ENCODE data around the gene PI16. TPM values are rescaled to one million over a fixed set of nuclear protein-coding genes. Genes with fewer than 3 reads are reported as not detected.

Gene PI16
- total and polyA plus RNA-seq, 7 experiments from 2014 or later = 1.2 to 10.6 (median 2.4) TPM

DNA sequence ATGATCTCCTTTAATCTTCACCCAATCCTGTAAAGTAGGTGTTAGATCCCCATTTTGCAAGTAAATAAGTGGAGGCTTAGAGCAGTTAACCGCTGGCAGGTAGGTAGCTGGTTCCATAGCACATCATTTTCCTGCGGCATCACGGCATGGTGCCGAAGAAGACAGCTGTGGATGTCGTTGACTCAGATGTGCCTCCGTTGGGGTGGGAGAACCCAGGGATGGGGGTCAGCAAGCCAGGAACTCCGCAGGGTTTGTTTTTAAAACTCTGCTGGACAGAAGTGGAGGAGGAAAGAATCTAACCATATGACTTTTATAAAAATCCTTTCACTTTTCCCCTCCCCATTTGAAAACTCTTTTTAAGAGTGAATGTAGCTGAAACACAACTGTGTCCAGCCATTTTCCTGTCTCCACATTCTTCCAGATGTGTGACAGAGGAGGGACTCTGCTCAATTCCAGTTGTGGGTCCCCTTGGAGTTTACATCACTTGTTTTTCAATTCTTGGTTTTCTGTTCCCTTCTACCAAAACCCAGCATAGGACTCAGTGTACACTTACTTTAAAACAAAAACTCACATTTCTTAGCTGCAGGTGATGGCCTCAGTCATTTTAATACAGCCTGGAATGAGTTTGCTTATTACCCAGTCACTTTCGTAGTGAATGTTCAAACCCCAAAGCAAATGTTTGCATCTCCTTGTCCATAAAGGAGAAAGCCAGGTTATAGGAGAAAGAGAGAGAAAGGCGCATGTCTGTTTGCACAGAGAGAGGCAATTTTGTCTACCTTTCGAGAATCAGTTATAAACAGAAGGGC lies 27.6 kb upstream of the PI16 start:
- Histone ChIP-seq H3K4me1 (ENCODE audit: control insufficient read depth in 2 of 2, insufficient read depth in 2 of 2, low read length in 2 of 2) (no peaks in the 10 kb centered on the region), H3K4me3 (ENCODE audit: low read length) (no peak overlapping the region), H3K27ac (ENCODE audit: low read depth, low read length) (no peak overlapping the region), H3K36me3 (ENCODE audit: control insufficient read depth in 2 of 3, insufficient read depth in 3 of 3, low read length in 3 of 3) (peaks cover 0 to 36% (median 5%) of the 10 kb centered on the region in 3 experiments), H3K9me3 (ENCODE audit: control insufficient read depth in 2 of 3, low read length in 3 of 3) (no peaks in the 10 kb centered on the region), H3K27me3 (ENCODE audit: control insufficient read depth in 2 of 2, insufficient read depth in 2 of 2, low read length in 2 of 2) (no peaks in the 10 kb centered on the region)
- ChIA-PET CTCF (no interaction called here), POLR2A (interaction anchor here (0.5 kb wide), 2 partner anchors 10 to 296 kb away, joined by 3 to 4 read pairs; no protein-coding TSS in a partner anchor)
- Mint-ChIP-seq H3K4me3 (no peak overlapping the region), H3K27ac (peak overlapping the region in 2 of 9 donors; percentile 25 to 55), H3K36me3 (peaks cover 3 to 19% (median 9%) of the 10 kb centered on the region in 5 donors), H3K27me3 (peaks cover 0 to 2% (median 0%) of the 10 kb centered on the region in 5 donors), H3K4me1 (peaks cover 0 to 32% (median 0%) of the 10 kb centered on the region in 7 donors), H3K9me3 (no peaks in the 10 kb centered on the region)
- intact Hi-C loops (cut with micrococcal nuclease) = no loop called here
- DNase-seq (no peak), ATAC-seq (no peak)

- peaks cover 3 to 21% (median 9%) of the 10 kb centered on the region in 5 donors for H3K36me3 Mint-ChIP-seq
- peaks cover 0 to 2% (median 0%) of the 10 kb centered on the region in 5 donors for H3K27me3 Mint-ChIP-seq
- DNase-seq (no peak), ATAC-seq (no peak)
- H3K4me3 Mint-ChIP-seq = no peak overlapping the region
- Histone ChIP-seq H3K36me3 (ENCODE audit: control insufficient read depth in 2 of 3, insufficient read depth in 3 of 3, low read length in 3 of 3) (peaks cover 0 to 28% (median 5%) of the 10 kb centered on the region in 3 experiments), H3K27ac (ENCODE audit: low read depth, low read length) (no peak overlapping the region), H3K4me1 (ENCODE audit: control insufficient read depth in 2 of 2, insufficient read depth in 2 of 2, low read length in 2 of 2) (no peaks in the 10 kb centered on the region), H3K27me3 (ENCODE audit: control insufficient read depth in 2 of 2, insufficient read depth in 2 of 2, low read length in 2 of 2) (no peaks in the 10 kb centered on the region), H3K4me3 (ENCODE audit: low read length) (no peak overlapping the region), H3K9me3 (ENCODE audit: control insufficient read depth in 2 of 3, low read length in 3 of 3) (no peaks in the 10 kb centered on the region)
- intact Hi-C loops (cut with micrococcal nuclease) = no loop called here
- POLR2A ChIA-PET = no interaction called here
- CTCF ChIA-PET = no interaction called here
- H3K9me3 Mint-ChIP-seq = no peaks in the 10 kb centered on the region
- peaks cover 0 to 32% (median 0%) of the 10 kb centered on the region in 7 donors for H3K4me1 Mint-ChIP-seq
- peak overlapping the region in 2 of 9 donors; percentile 25 to 72 for H3K27ac Mint-ChIP-seq
Measured at GRCh38 chr6:36927691-36928546, 26.6 kb upstream of the PI16 start.

DNA sequence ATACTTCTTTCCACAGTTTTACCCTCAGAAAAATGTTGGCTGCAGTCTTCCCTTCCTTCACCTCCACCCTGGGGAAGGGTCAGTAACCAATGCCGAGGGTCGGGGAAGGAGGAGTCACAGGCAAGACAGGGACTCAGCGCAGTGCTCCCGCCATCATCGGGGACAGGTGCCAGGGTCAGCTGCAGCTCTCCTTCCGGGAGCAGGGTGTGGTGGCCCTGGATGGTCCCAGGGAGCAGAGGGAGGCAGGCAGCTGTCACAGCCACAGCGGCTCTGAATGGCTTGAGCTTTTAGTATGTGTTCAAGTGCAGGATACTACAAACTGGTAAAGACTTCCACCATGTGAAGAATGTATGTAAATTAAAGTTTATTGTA lies 26.0 kb upstream of the PI16 start:
- Mint-ChIP-seq H3K27ac (peak overlapping the region in 1 of 9 donors; percentile 25), H3K4me3 (no peak overlapping the region), H3K36me3 (peaks cover 3 to 22% (median 9%) of the 10 kb centered on the region in 5 donors), H3K4me1 (peaks cover 0 to 32% (median 0%) of the 10 kb centered on the region in 7 donors), H3K27me3 (peaks cover 0 to 2% (median 0%) of the 10 kb centered on the region in 5 donors), H3K9me3 (no peaks in the 10 kb centered on the region)
- H3K27ac ChIP-seq (ENCODE audit: low read depth, low read length) = no peak overlapping the region
- ChIA-PET CTCF (no interaction called here), POLR2A (no interaction called here)
- H3K9me3 ChIP-seq (ENCODE audit: control insufficient read depth in 2 of 3, low read length in 3 of 3) = no peaks in the 10 kb centered on the region
- peaks cover 0 to 22% (median 5%) of the 10 kb centered on the region in 3 experiments for H3K36me3 ChIP-seq (ENCODE audit: control insufficient read depth in 2 of 3, insufficient read depth in 3 of 3, low read length in 3 of 3)
- H3K4me3 ChIP-seq (ENCODE audit: low read length) = no peak overlapping the region
- no peak for ATAC-seq
- intact Hi-C loops (cut with micrococcal nuclease) = no loop called here
- H3K27me3 ChIP-seq (ENCODE audit: control insufficient read depth in 2 of 2, insufficient read depth in 2 of 2, low read length in 2 of 2) = no peaks in the 10 kb centered on the region
- DNase-seq = no peak
- H3K4me1 ChIP-seq (ENCODE audit: control insufficient read depth in 2 of 2, insufficient read depth in 2 of 2, low read length in 2 of 2) = no peaks in the 10 kb centered on the region

GRCh38 chr6:36929152-36929551 lies 25.4 kb upstream of the PI16 start:
- ATAC-seq = no peak
- H3K27ac ChIP-seq (ENCODE audit: low read depth, low read length) = no peak overlapping the region
- Mint-ChIP-seq H3K27me3 (peaks cover 0 to 2% (median 0%) of the 10 kb centered on the region in 5 donors), H3K4me3 (no peak overlapping the region), H3K36me3 (peaks cover 3 to 20% (median 8%) of the 10 kb centered on the region in 5 donors), H3K9me3 (no peaks in the 10 kb centered on the region), H3K4me1 (peaks cover 0 to 29% (median 0%) of the 10 kb centered on the region in 7 donors), H3K27ac (peak overlapping the region in 3 of 9 donors; percentile 15 to 49 (median 41))
- ChIA-PET POLR2A (no interaction called here), CTCF (no interaction called here)
- intact Hi-C loops (cut with micrococcal nuclease) = no loop called here
- no peaks in the 10 kb centered on the region for H3K9me3 ChIP-seq (ENCODE audit: control insufficient read depth in 2 of 3, low read length in 3 of 3)
- no peaks in the 10 kb centered on the region for H3K4me1 ChIP-seq (ENCODE audit: control insufficient read depth in 2 of 2, insufficient read depth in 2 of 2, low read length in 2 of 2)
- H3K4me3 ChIP-seq (ENCODE audit: low read length) = no peak overlapping the region
- no peak for DNase-seq
- peaks cover 0 to 16% (median 5%) of the 10 kb centered on the region in 3 experiments for H3K36me3 ChIP-seq (ENCODE audit: control insufficient read depth in 2 of 3, insufficient read depth in 3 of 3, low read length in 3 of 3)
- no peaks in the 10 kb centered on the region for H3K27me3 ChIP-seq (ENCODE audit: control insufficient read depth in 2 of 2, insufficient read depth in 2 of 2, low read length in 2 of 2)

- H3K4me3 ChIP-seq (ENCODE audit: low read length) = no peak overlapping the region
- no peak overlapping the region for H3K4me3 Mint-ChIP-seq
- CTCF ChIA-PET = no interaction called here
- no peaks in the 10 kb centered on the region for H3K9me3 ChIP-seq (ENCODE audit: control insufficient read depth in 2 of 3, low read length in 3 of 3)
- POLR2A ChIA-PET = no interaction called here
- no peak for DNase-seq
- H3K27ac Mint-ChIP-seq = peak overlapping the region in 3 of 9 donors; percentile 3 to 33 (median 32)
- H3K27ac ChIP-seq (ENCODE audit: low read depth, low read length) = no peak overlapping the region
- H3K36me3 ChIP-seq (ENCODE audit: control insufficient read depth in 2 of 3, insufficient read depth in 3 of 3, low read length in 3 of 3) = peaks cover 0 to 12% (median 4%) of the 10 kb centered on the region in 3 experiments
- H3K27me3 ChIP-seq (ENCODE audit: control insufficient read depth in 2 of 2, insufficient read depth in 2 of 2, low read length in 2 of 2) = no peaks in the 10 kb centered on the region
- no peak for ATAC-seq
- peaks cover under 1 to 16% (median 3%) of the 10 kb centered on the region in 5 donors for H3K36me3 Mint-ChIP-seq
- intact Hi-C loops (cut with micrococcal nuclease) = no loop called here
- H3K27me3 Mint-ChIP-seq = peaks cover 0 to 2% (median 0%) of the 10 kb centered on the region in 5 donors
- no peaks in the 10 kb centered on the region for H3K9me3 Mint-ChIP-seq
- H3K4me1 ChIP-seq (ENCODE audit: control insufficient read depth in 2 of 2, insufficient read depth in 2 of 2, low read length in 2 of 2) = no peaks in the 10 kb centered on the region
- H3K4me1 Mint-ChIP-seq = peaks cover 0 to 25% (median 0%) of the 10 kb centered on the region in 7 donors
Measured at GRCh38 chr6:36929607-36930006, 24.9 kb upstream of the PI16 start.

DNA sequence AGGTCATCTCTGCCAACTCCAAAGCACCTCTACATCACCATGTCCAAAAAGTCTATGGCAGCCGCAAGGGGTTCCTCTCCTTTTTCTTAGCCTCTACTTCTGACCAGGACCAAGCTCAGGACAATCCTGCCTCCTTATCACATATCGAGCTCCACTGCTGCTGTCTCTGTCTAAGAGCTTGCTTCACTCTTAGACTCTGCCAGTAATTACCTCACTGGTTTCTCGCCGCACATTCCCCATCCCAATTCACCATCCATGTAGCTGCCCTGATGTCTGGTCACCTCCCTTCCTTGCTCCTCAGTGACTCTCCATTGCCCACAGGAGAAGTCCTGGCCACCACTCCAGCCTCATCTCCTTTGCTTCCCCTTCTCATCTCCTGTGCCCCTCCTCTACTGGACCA lies 24.1 kb upstream of the PI16 start:
- peaks cover 0 to 17% (median 0%) of the 10 kb centered on the region in 7 donors for H3K4me1 Mint-ChIP-seq
- Histone ChIP-seq H3K4me3 (ENCODE audit: low read length) (no peak overlapping the region), H3K27ac (ENCODE audit: low read depth, low read length) (no peak overlapping the region), H3K9me3 (ENCODE audit: control insufficient read depth in 2 of 3, low read length in 3 of 3) (no peaks in the 10 kb centered on the region), H3K27me3 (ENCODE audit: control insufficient read depth in 2 of 2, insufficient read depth in 2 of 2, low read length in 2 of 2) (no peaks in the 10 kb centered on the region), H3K36me3 (ENCODE audit: control insufficient read depth in 2 of 3, insufficient read depth in 3 of 3, low read length in 3 of 3) (peaks cover 0 to 3% (median 0%) of the 10 kb centered on the region in 3 experiments), H3K4me1 (ENCODE audit: control insufficient read depth in 2 of 2, insufficient read depth in 2 of 2, low read length in 2 of 2) (no peaks in the 10 kb centered on the region)
- ChIA-PET POLR2A (no interaction called here), CTCF (no interaction called here)
- peaks cover 0 to 8% (median 0%) of the 10 kb centered on the region in 5 donors for H3K36me3 Mint-ChIP-seq
- intact Hi-C loops (cut with micrococcal nuclease) = no loop called here
- H3K9me3 Mint-ChIP-seq = no peaks in the 10 kb centered on the region
- H3K27me3 Mint-ChIP-seq = peaks cover 0 to 8% (median 0%) of the 10 kb centered on the region in 5 donors
- ATAC-seq (no peak), DNase-seq (no peak)
- H3K4me3 Mint-ChIP-seq = no peak overlapping the region
- peak overlapping the region in 5 of 9 donors; percentile 3 to 91 (median 32) for H3K27ac Mint-ChIP-seq

Data from naive thymus-derived CD4-positive, alpha-beta T cell (primary cell).